K562 (cell line): ENCODE data around the gene PDGFC.

Source experiments
- ARHGAP35 ChIP-seq: fragments of 450-650 bp; IDR thresholded peaks from 2 replicates; pipeline ENCODE4 v1.6.1; 2018; ENCODE audit not compliant: partially characterized antibody
- ATF1 ChIP-seq, 2 experiments: fragments of 450-650 bp in 1 of 2; IDR thresholded peaks; 2 replicates each; pipeline ENCODE4 v1.6.1; 2016; ENCODE audit warnings: missing compliant biosample characterization in 1 of 2, missing genetic modification characterization in 1 of 2
- CTCF ChIP-seq, 3 experiments: IDR thresholded peaks in 2 of 3; conservative IDR thresholded peaks in 1 of 3; 2 replicates each; pipeline ENCODE4 v1.5.1; 2011 to 2012; ENCODE audit warnings: low read length in 3 of 3, mild to moderate bottlenecking in 3 of 3, control low read depth in 2 of 3, improper control_type of control experiment in 1 of 3, inconsistent platforms in 1 of 3, low read depth in 1 of 3, mixed read lengths in 1 of 3, moderate library complexity in 1 of 3; ENCODE audit not compliant: insufficient read depth in 2 of 3
- E2F1 ChIP-seq: sonication (generic); formaldehyde crosslinking; IDR thresholded peaks from 2 replicates; pipeline ENCODE4 v1.8.1; 2023; ENCODE audit warnings: mild to moderate bottlenecking, missing genetic modification reagents, moderate library complexity
- EP300 ChIP-seq: IDR thresholded peaks from 2 replicates; pipeline ENCODE4 v1.6.1; 2012; ENCODE audit warnings: low read length, improper control_type of control experiment
- EZH2 ChIP-seq: IDR thresholded peaks from 2 replicates; pipeline ENCODE4 v1.6.1; 2012; ENCODE audit warnings: low read depth, mild to moderate bottlenecking, inconsistent platforms, low read length, borderline replicate concordance
- JUNB ChIP-seq: fragments of 450-650 bp; formaldehyde crosslinking; conservative IDR thresholded peaks from 2 replicates; pipeline ENCODE4 v1.4.0; 2020; ENCODE audit warnings: mild to moderate bottlenecking
- KAT7 ChIP-seq: sonication (generic); formaldehyde crosslinking; IDR thresholded peaks from 2 replicates; pipeline ENCODE4 v1.8.0; 2022; ENCODE audit warnings: missing genetic modification reagents, mild to moderate bottlenecking, borderline replicate concordance
- MBD1 ChIP-seq: fragments of 250-450 bp; sonication (Bioruptor Pico); IDR thresholded peaks from 2 replicates; pipeline ENCODE4 v1.8.0; 2022; ENCODE audit warnings: inconsistent platforms
- MEF2D ChIP-seq: conservative IDR thresholded peaks from 2 replicates; pipeline ENCODE4 v1.6.1; 2016; ENCODE audit warnings: low read depth, missing genetic modification characterization, missing compliant biosample characterization
- NR2C2 ChIP-seq, 2 experiments: fragments of 200-800 bp in 1 of 2; sonication (Bioruptor generic) in 1 of 2; sonication (generic) in 1 of 2; formaldehyde crosslinking in 1 of 2; IDR thresholded peaks; 2 replicates each; pipeline versions ENCODE4 v1.6.1 to v1.8.0; 2016 to 2022; ENCODE audit warnings: mild to moderate bottlenecking in 1 of 2, missing compliant biosample characterization in 1 of 2, missing genetic modification characterization in 1 of 2, missing genetic modification reagents in 1 of 2
- SPI1 ChIP-seq: IDR thresholded peaks from 2 replicates; pipeline ENCODE4 v1.6.1; 2011; ENCODE audit warnings: low read depth, low read length, control low read depth, borderline replicate concordance

GRCh38 chr4:156794863-156795262, 176.7 kb downstream of the PDGFC start:
- TF ChIP-seq CTCF (IDR thresholded peaks at IDR 0.05 in 2 of 3, conservative IDR thresholded peaks at IDR 0.05 in 1 of 3; ENCODE audit: insufficient read depth in 2 of 3, low read depth in 1 of 3, low read length in 3 of 3) (no peak), MBD1 (no peak), EZH2 (no peak), KAT7 (CRISPR knock-in tag) (no peak), JUNB (CRISPR knock-in tag) (no peak), EP300 (no peak), E2F1 (CRISPR knock-in tag) (no peak), MEF2D (no peak), NR2C2 (CRISPR knock-in tag; IDR thresholded peaks at IDR 0.05) (no peak), NR2C2 (tag; IDR thresholded peaks at IDR 0.05) (no peak), SPI1 (no peak), ATF1 (CRISPR knock-in tag; IDR thresholded peaks at IDR 0.05) (no peak), ATF1 (tag; IDR thresholded peaks at IDR 0.05) (no peak), ARHGAP35 (no peak)
